Parathyroid adenoma (tissue), 2 donors: ENCODE data around the gene ROM1.
"Not testable (repeated sequence)": the region's sequence is repeated elsewhere in the genome, so short reads cannot be mapped to it uniquely, and the experiment has no call there.

Experiments used
- H2AFZ ChIP-seq: fragments of 300-600 bp; sonication (generic); one replicate; pipeline ENCODE4 v1.7.0; 2017; ENCODE audit warnings: antibody characterized with exemption, mild to moderate bottlenecking
- H3K27ac ChIP-seq: fragments of 300-600 bp; sonication (generic); one replicate; pipeline ENCODE4 v1.7.0; 2017
- H3K27me3 ChIP-seq: fragments of 300-600 bp; sonication (generic); one replicate; pipeline ENCODE4 v1.7.0; 2017; ENCODE audit warnings: low read length; ENCODE audit not compliant: control insufficient read depth, insufficient read depth
- H3K36me3 ChIP-seq: fragments of 300-600 bp; sonication (generic); one replicate; pipeline ENCODE4 v1.7.0; 2017; ENCODE audit warnings: low read length; ENCODE audit not compliant: control insufficient read depth, insufficient read depth
- H3K4me1 ChIP-seq: fragments of 300-600 bp; sonication (generic); one replicate; pipeline ENCODE4 v1.7.0; 2017; ENCODE audit warnings: control low read depth
- H3K4me2 ChIP-seq: fragments of 300-600 bp; sonication (generic); one replicate; pipeline ENCODE4 v1.7.0; 2017; ENCODE audit warnings: low read length
- H3K4me3 ChIP-seq: fragments of 300-600 bp; sonication (generic); one replicate; pipeline ENCODE4 v1.7.0; 2017; ENCODE audit warnings: low read depth, low read length
- H3K79me2 ChIP-seq: fragments of 300-600 bp; sonication (generic); one replicate; pipeline ENCODE4 v1.7.0; 2017; ENCODE audit warnings: control low read depth
- H3K9ac ChIP-seq: fragments of 300-600 bp; sonication (generic); one replicate; pipeline ENCODE4 v1.7.0; 2017; ENCODE audit warnings: mild to moderate bottlenecking
- H3K9me3 ChIP-seq: fragments of 300-600 bp; sonication (generic); one replicate; pipeline ENCODE4 v1.7.0; 2017; ENCODE audit warnings: low read length; ENCODE audit not compliant: control insufficient read depth
- CTCF ChIP-seq: fragments of 300-600 bp; sonication (generic); IDR thresholded peaks from one replicate; pipeline ENCODE4 v1.7.0; 2017; ENCODE audit warnings: antibody characterized with exemption, mild to moderate bottlenecking
- donor health status: primary hyperparathyroidism.

The ROM1 gene

DNA sequence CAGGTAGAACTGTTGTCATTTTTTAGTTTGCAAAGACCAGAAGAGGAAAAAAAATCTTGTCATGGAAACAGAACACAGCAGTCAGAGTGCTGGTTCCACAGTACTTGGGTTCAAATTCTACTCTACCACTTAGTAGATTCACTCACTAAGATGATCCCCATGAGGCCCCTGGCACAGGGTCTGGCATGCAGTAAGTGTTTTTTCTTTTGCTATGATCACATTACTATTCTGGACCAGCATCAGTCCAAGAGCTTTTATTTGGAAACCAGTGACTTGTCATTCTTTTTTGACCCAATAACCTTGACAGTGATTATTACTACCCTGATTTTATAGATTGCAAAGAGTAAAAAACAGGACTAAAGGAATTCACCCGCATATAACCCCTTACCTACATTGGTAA lies 43.4 kb upstream of the ROM1 start:
- H3K4me2 ChIP-seq = no peak overlapping the region
- no peaks in the 10 kb centered on the region for H3K9me3 ChIP-seq
- no peak overlapping the region for H3K4me3 ChIP-seq
- no peak for TF ChIP-seq CTCF
- no peaks in the 10 kb centered on the region for H3K79me2 ChIP-seq
- H3K36me3 ChIP-seq = no peaks in the 10 kb centered on the region
- no peak overlapping the region for H2AFZ ChIP-seq
- H3K27ac ChIP-seq = no peak overlapping the region
- H3K9ac ChIP-seq = no peak overlapping the region
- no peaks in the 10 kb centered on the region for H3K4me1 ChIP-seq
- H3K27me3 ChIP-seq = no peaks in the 10 kb centered on the region

DNA sequence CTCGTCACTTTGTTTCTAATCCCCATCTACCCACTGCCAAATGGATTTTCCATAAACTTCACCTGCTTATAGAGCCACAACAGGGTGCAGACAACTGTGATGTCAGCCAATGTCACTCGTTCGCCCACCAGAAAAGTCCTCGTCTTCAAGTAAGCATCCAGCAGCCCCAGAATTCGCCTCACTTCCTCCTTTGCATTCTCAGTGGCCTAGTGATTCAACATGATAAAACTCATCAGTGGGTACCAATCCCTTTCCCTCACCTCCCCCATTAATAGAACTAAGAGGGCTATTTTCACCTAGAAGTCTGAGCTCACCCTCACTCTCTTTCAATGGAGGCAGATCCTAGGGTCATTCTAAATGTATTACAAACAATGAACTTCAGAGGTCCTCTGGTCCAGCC lies 42.2 kb upstream of the ROM1 start:
- not testable (repeated sequence) for H3K9me3 ChIP-seq, H3K79me2 ChIP-seq, H3K4me2 ChIP-seq, H3K9ac ChIP-seq, H3K36me3 ChIP-seq, H3K27ac ChIP-seq, H2AFZ ChIP-seq, H3K4me1 ChIP-seq, H3K4me3 ChIP-seq, H3K27me3 ChIP-seq

DNA sequence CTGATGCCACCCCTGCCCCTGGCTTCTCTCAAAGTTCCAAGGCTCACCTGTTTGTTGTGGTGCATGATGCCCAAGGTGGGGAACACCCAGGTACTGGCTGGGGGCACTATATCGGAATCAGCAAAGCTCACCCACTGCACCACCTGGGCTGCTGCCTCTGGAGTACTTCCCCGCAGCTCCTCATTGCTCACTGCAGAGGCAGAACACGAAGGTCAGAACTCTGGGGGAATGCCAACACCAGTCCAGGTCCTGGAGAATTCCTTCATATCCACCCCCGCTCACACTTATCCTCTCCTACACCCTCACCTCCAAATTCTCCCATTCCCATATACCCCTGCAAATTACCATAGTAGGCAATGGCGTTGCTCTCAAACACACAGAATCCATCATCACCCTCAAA lies 41.6 kb upstream of the ROM1 start:
- H3K9me3 ChIP-seq, H2AFZ ChIP-seq, H3K4me1 ChIP-seq, H3K27me3 ChIP-seq, H3K4me3 ChIP-seq, H3K9ac ChIP-seq, H3K27ac ChIP-seq, H3K4me2 ChIP-seq, H3K79me2 ChIP-seq, H3K36me3 ChIP-seq: not testable (repeated sequence)

DNA sequence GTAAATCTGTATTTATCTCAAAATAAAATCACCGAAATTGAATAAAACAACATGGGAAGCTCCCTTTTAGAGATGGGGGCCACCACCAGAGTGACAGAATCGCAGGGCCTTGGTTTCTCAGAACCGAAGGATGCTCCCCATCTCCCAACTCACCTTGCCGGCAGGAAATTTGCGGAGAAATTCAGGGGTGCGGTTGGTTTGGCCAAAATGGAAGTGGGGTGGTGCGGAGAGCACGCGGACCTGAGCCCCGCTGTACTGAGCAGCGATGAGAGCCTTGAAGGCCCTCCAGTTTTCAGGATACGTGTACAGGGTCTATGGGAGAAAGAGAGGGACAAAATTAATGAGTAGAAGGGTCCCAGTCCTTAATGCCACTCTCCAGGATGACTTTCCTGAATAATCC lies 40.6 kb upstream of the ROM1 start:
- H3K4me2 ChIP-seq = peak overlapping the region; percentile 84
- H3K4me1 ChIP-seq = no peaks in the 10 kb centered on the region
- H2AFZ ChIP-seq = no peak overlapping the region
- H3K79me2 ChIP-seq = no peaks in the 10 kb centered on the region
- no peak overlapping the region for H3K4me3 ChIP-seq
- H3K9ac ChIP-seq = no peak overlapping the region
- no peaks in the 10 kb centered on the region for H3K27me3 ChIP-seq
- no peaks in the 10 kb centered on the region for H3K36me3 ChIP-seq
- H3K9me3 ChIP-seq = no peaks in the 10 kb centered on the region
- no peak for TF ChIP-seq CTCF
- H3K27ac ChIP-seq = no peak overlapping the region

GRCh38 chr11:62573006-62573591 lies 40.0 kb upstream of the ROM1 start:
- peak overlapping the region; percentile 73 for H3K27ac ChIP-seq
- H3K9me3 ChIP-seq = no peaks in the 10 kb centered on the region
- H2AFZ ChIP-seq = peak overlapping the region; percentile 86
- no peaks in the 10 kb centered on the region for H3K27me3 ChIP-seq
- peak overlapping the region; percentile 53 for H3K9ac ChIP-seq
- H3K4me3 ChIP-seq = peak overlapping the region; percentile 88
- H3K4me1 ChIP-seq = no peaks in the 10 kb centered on the region
- H3K79me2 ChIP-seq = no peaks in the 10 kb centered on the region
- no peak for TF ChIP-seq CTCF
- H3K36me3 ChIP-seq = no peaks in the 10 kb centered on the region
- peak overlapping the region; percentile 84 for H3K4me2 ChIP-seq
